ENCODE results near the gene AKT2. TPM values are rescaled to one million over a fixed set of nuclear protein-coding genes. Genes with fewer than 3 reads are reported as not detected.

The AKT2 gene
- total RNA-seq, 1 donor from 2014 or later, result 54.8 TPM

DNA sequence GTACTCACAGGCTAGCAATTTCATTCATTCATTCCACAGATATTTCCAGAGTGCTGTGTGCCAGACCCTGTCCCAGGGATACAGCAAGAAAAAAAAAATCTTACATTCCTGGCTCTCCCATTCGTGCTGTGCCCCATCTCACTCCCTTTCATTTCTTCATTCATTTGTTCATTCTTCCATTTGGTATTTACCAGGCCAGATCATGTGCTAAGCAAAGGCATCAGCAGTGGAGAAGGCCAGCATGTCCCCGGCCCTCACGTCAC is 91.6 kb downstream of the AKT2 start:
- no peak for TF ChIP-seq CTCF (IDR thresholded peaks at IDR 0.05; ENCODE audit: insufficient read depth, low read length, severe bottlenecking)
- no peak for FAIRE-seq
- no peak overlapping the region for H3K4me3 ChIP-seq (ENCODE audit: low read depth, low read length)

DNA sequence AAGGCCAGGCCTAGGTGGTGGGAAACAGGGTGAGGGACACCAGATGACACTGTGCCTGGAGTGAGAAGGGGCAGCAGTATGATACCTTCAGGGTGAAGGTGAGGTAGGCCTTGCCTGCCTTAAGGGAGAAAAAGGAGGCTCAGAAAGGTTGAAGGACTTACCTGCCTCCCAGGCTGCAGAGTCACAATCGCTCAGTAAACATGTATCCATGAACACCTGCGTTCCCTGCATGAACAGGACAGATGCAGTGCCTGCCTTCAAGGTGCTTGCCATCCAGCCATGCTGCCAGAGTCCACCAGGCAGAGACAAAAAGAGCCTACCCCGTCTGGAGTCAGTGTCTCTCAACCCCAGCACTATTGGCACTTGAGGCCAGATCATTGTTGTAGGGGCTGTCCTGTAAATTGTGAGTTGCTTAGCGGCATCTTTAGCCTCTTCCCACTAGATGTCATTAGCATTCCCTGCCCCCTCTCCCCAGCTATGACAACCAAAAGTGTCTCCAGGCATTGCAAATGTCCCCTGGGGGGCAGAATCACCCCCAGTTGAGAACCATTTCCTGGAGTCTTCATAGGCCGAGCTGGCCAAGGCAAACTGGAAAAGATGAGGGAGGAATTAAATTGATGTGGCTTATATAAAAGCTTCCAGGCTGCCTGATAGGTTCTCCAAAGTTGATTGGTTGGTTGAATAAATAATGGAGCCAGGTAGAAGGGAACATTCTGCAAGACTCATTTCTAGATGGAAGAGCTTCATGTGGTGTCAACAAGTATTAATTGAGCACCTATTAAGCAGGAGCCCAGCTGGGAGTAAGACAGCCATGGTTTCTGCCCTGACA is 92.2 kb downstream of the AKT2 start:
- no peak for FAIRE-seq

More for the DNA sequence above, 91.6 kb downstream of the AKT2 start:
- no peak for DNase-seq (ENCODE audit: low read depth)
- no peaks in the 10 kb centered on the region for H3K36me3 ChIP-seq (ENCODE audit: control insufficient read depth, insufficient read depth, low read length)
- no peaks in the 10 kb centered on the region for H3K27me3 ChIP-seq (ENCODE audit: control insufficient read depth, insufficient read depth, low read length)

DNA sequence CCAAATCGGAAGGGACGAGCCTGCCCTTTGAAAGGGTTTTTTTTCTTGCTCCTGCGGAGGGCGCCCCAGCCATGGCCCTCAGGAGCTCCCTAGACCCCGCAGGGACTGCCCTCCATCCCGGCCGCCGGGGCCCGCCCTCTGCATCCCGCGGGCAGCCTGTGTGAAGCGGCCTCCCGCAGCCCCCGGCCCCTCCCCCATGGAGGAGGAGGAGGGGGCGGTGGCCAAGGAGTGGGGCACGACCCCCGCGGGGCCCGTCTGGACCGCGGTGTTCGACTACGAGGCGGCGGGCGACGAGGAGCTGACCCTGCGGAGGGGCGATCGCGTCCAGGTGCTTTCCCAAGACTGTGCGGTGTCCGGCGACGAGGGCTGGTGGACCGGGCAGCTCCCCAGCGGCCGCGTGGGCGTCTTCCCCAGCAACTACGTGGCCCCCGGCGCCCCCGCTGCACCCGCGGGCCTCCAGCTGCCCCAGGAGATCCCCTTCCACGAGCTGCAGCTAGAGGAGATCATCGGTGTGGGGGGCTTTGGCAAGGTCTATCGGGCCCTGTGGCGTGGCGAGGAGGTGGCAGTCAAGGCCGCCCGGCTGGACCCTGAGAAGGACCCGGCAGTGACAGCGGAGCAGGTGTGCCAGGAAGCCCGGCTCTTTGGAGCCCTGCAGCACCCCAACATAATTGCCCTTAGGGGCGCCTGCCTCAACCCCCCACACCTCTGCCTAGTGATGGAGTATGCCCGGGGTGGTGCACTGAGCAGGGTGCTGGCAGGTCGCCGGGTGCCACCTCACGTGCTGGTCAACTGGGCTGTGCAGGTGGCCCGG is 93.1 kb downstream of the AKT2 start:
- FAIRE-seq, result no peak
- peak overlapping the region; percentile 97 for H3K4me3 ChIP-seq (ENCODE audit: low read depth, low read length)
- no peaks in the 10 kb centered on the region for H3K36me3 ChIP-seq (ENCODE audit: control insufficient read depth, insufficient read depth, low read length)
- no peak for TF ChIP-seq CTCF (IDR thresholded peaks at IDR 0.05; ENCODE audit: insufficient read depth, low read length, severe bottlenecking)
- DNase-seq (ENCODE audit: low read depth), result no peak
- no peaks in the 10 kb centered on the region for H3K27me3 ChIP-seq (ENCODE audit: control insufficient read depth, insufficient read depth, low read length)

More for the DNA sequence above, 92.2 kb downstream of the AKT2 start:
- Histone ChIP-seq H3K4me3 (ENCODE audit: low read depth, low read length) (no peak overlapping the region), H3K36me3 (ENCODE audit: control insufficient read depth, insufficient read depth, low read length) (no peaks in the 10 kb centered on the region), H3K27me3 (ENCODE audit: control insufficient read depth, insufficient read depth, low read length) (no peaks in the 10 kb centered on the region)
- no peak for DNase-seq (ENCODE audit: low read depth)
- no peak for TF ChIP-seq CTCF (IDR thresholded peaks at IDR 0.05; ENCODE audit: insufficient read depth, low read length, severe bottlenecking)

DNA sequence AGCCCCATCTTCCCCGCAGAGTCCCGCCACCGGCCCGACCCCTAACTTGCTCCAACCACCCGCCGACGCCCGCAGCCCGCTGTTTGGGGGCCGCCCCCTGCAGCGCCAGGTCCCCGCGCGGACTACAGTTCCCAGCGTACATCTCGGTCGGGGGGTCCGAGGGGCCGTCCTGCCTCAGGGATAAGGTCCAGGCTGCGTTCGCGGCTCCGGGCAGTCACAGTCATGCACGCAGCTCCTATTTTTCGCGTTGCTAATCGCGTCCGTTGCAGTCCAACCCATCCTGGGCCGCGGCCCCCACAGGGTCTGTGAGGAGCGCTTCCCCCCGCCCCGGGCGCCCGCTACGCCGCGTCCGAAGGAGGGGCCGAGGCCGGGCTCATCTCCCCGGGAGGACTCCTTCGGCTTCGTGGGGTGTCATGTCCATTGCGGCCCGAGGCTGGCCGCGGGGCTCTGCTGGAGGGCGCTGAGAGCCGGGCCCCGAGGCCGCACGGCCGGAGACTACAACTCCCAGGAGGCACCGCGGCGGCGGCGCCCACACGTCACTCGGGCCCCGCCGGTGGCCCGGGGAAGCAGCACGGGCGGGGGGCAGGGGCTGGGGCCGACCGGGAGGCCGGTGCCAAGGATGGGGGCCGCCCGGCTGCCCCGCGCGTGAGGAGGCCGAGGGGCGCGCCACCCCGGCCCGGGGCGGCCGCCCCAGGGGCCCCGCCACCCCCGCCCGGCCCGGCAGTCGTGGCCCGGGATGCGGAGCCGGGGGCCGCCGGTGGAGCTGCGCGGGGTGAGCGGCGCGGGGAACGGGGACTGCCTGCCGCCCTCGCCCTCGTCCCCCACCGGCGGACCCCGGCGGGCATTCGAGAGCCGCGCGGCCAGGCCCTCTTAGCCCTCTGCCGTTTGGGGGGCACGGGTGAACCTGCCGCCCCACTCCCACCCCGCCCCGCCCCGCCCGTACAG is 94.0 kb downstream of the AKT2 start, which contains the start of gene MAP3K10:
MAP3K10 (plus strand) TSS at position 536 of the 945 bp plus-strand sequence. CDS start 606 bp downstream, outside the sequence.
- Histone ChIP-seq H3K27me3 (ENCODE audit: control insufficient read depth, insufficient read depth, low read length) (no peaks in the 10 kb centered on the region), H3K4me3 (ENCODE audit: low read depth, low read length) (peak within 1 kb of the TSS; percentile 97), H3K36me3 (ENCODE audit: control insufficient read depth, insufficient read depth, low read length) (no peaks in the 10 kb centered on the region)
- FAIRE-seq (no peak), DNase-seq (ENCODE audit: low read depth) (peak; percentile 8)
- TF ChIP-seq CTCF (IDR thresholded peaks at IDR 0.05; ENCODE audit: insufficient read depth, low read length, severe bottlenecking), result no peak

- no peak for DNase-seq (ENCODE audit: low read depth)
- FAIRE-seq, result no peak
- Histone ChIP-seq H3K27me3 (ENCODE audit: control insufficient read depth, insufficient read depth, low read length) (no peaks in the 10 kb centered on the region), H3K36me3 (ENCODE audit: control insufficient read depth, insufficient read depth, low read length) (no peaks in the 10 kb centered on the region), H3K4me3 (ENCODE audit: low read depth, low read length) (no peak overlapping the region)
- no peak for TF ChIP-seq CTCF (IDR thresholded peaks at IDR 0.05; ENCODE audit: insufficient read depth, low read length, severe bottlenecking)
These were observed 100.9 kb downstream of the AKT2 start for GRCh38 chr19:40184273-40184672.

Other genes starting within 250 kb of the AKT2 start
- 7.9 and 11.0 TPM in 2 replicates for gene ZNF780B, start 229.1 kb downstream of the AKT2 start, total RNA-seq
- gene ZNF780A, start 194.4 kb downstream of the AKT2 start, total RNA-seq, result 9.7 and 14.0 TPM in 2 replicates
- gene MAP3K10, start 93.9 kb downstream of the AKT2 start, total RNA-seq, result 5.0 and 7.9 TPM in 2 replicates
- not detected in 2 replicates for gene TTC9B, start 67.0 kb downstream of the AKT2 start, total RNA-seq
- gene CCNP, start 58.7 kb downstream of the AKT2 start, total RNA-seq, result not detected in 2 replicates
- gene C19orf47, start 63.1 kb upstream of the AKT2 start, total RNA-seq, result 3.7 and 4.7 TPM in 2 replicates
- 162 and 199 TPM in 2 replicates for gene PLD3, start 63.4 kb upstream of the AKT2 start, total RNA-seq
- 0.26 TPM in 1 of 2 replicates, not detected in the other for gene HIPK4, start 104.8 kb upstream of the AKT2 start, total RNA-seq
- 1.4 and 1.8 TPM in 2 replicates for gene PRX, start 128.0 kb upstream of the AKT2 start, total RNA-seq
- gene SERTAD1, start 140.6 kb upstream of the AKT2 start, total RNA-seq, result 35.7 and 41.6 TPM in 2 replicates
- gene SERTAD3, start 159.0 kb upstream of the AKT2 start, total RNA-seq, result 23.2 and 33.7 TPM in 2 replicates
- gene BLVRB, start 180.4 kb upstream of the AKT2 start, total RNA-seq, result 682 and 797 TPM in 2 replicates
- gene SPTBN4, start 181.7 kb upstream of the AKT2 start, total RNA-seq, result 0.53 and 1.8 TPM in 2 replicates

Measured in bronchial epithelial cell (primary cell).